Liver (tissue), 9 donors: ENCODE measurements around the gene WNK4. TPM values are rescaled to one million over a fixed set of nuclear protein-coding genes. Genes with fewer than 3 reads are reported as not detected.

Experiments used
- DNase-seq: peaks from one replicate; pipeline ENCODE4 v3.0.0-alpha.2; 2017; ENCODE audit warnings: low spot score
- H3K27ac ChIP-seq, 2 donors: one replicate each; pipeline ENCODE4 v1.7.0; 2013; ENCODE audit warnings: inconsistent platforms in 2 of 2, low read length in 2 of 2, control low read depth in 1 of 2, low read depth in 1 of 2, mild to moderate bottlenecking in 1 of 2
- H3K27me3 ChIP-seq, 4 donors: one replicate each; pipeline versions ENCODE4 v1.6.1 to v1.7.0; 2013; ENCODE audit warnings: low read length in 3 of 4, inconsistent platforms in 1 of 4, mild to moderate bottlenecking in 1 of 4, moderate library complexity in 1 of 4; ENCODE audit not compliant: control insufficient read depth in 4 of 4, insufficient read depth in 4 of 4
- H3K36me3 ChIP-seq, 4 donors: one replicate each; pipeline versions ENCODE4 v1.6.1 to v1.7.0; 2013; ENCODE audit warnings: low read length in 3 of 4, mild to moderate bottlenecking in 3 of 4, low read depth in 1 of 4, moderate library complexity in 1 of 4; ENCODE audit not compliant: control insufficient read depth in 4 of 4, insufficient read depth in 3 of 4
- H3K4me1 ChIP-seq, 4 donors: one replicate each; pipeline versions ENCODE4 v1.6.1 to v1.7.0; 2013; ENCODE audit warnings: low read length in 3 of 4, mild to moderate bottlenecking in 3 of 4, moderate library complexity in 1 of 4; ENCODE audit not compliant: control insufficient read depth in 4 of 4, insufficient read depth in 4 of 4
- H3K4me3 ChIP-seq, 3 donors: one replicate each; pipeline versions ENCODE4 v1.6.1 to v1.7.0; 2013; ENCODE audit warnings: low read length in 3 of 3, control low read depth in 1 of 3, low read depth in 1 of 3, mild to moderate bottlenecking in 1 of 3
- H3K9ac ChIP-seq, 2 donors: one replicate each; pipeline ENCODE4 v1.7.0; 2013; ENCODE audit warnings: low read length in 2 of 2, mild to moderate bottlenecking in 2 of 2, moderate library complexity in 2 of 2, control low read depth in 1 of 2, low read depth in 1 of 2
- H3K9me3 ChIP-seq, 4 donors: one replicate each; pipeline versions ENCODE4 v1.6.1 to v1.7.0; 2013; ENCODE audit warnings: low read length in 3 of 4; ENCODE audit not compliant: control insufficient read depth in 4 of 4
- EGR1 ChIP-seq, 2 donors: IDR thresholded peaks; 2 replicates each; pipeline ENCODE4 v1.6.1; 2016 to 2018; ENCODE audit warnings: antibody characterized with exemption in 2 of 2, low read depth in 2 of 2
- FOXA1 ChIP-seq: IDR thresholded peaks from 2 replicates; pipeline ENCODE4 v1.6.1; 2016; ENCODE audit warnings: antibody characterized with exemption
- FOXA2 ChIP-seq: IDR thresholded peaks from 2 replicates; pipeline ENCODE4 v1.6.1; 2016; ENCODE audit warnings: antibody characterized with exemption
- HNF4A ChIP-seq, 2 donors: conservative IDR thresholded peaks; 2 replicates each; pipeline ENCODE4 v1.6.1; 2016; ENCODE audit warnings: antibody characterized with exemption in 2 of 2, mild to moderate bottlenecking in 2 of 2
- RXRA ChIP-seq, 2 donors: IDR thresholded peaks; 2 replicates each; pipeline ENCODE4 v1.6.1; 2017 to 2018; ENCODE audit warnings: antibody characterized with exemption in 2 of 2, mild to moderate bottlenecking in 1 of 2
- TAF1 ChIP-seq: conservative IDR thresholded peaks from 2 replicates; pipeline ENCODE4 v1.6.1; 2016; ENCODE audit warnings: antibody characterized with exemption, mild to moderate bottlenecking
- YY1 ChIP-seq: IDR thresholded peaks from 2 replicates; pipeline ENCODE4 v1.6.1; 2016; ENCODE audit warnings: antibody characterized with exemption, mild to moderate bottlenecking
- WGBS: extraction: QIAGEN DNeasy Blood & Tissue Kit; methylation state at CpG from one replicate; pipeline ENCODE4 v1.1.7; 2013; 5-methylcytosine and 5-hydroxymethylcytosine counted together
- polyA plus RNA-seq, 2 donors: library from polyadenylated mRNA; stranded (reverse) in 1 of 2; unstranded in 1 of 2; fragments of 200-250 nt in 1 of 2; fragments of >200 nt in 1 of 2; fragmentation: Nextera tagmentation in 1 of 2; extraction: Ambion mirVana in 1 of 2; gene quantifications; one replicate each; pipeline versions ENCODE4 v1.2.1 to v1.2.3, GENCODE V29; 2013 to 2015
- total RNA-seq, 2 donors: library from RNA; depleted of rRNA; stranded (reverse); fragments of >200 nt; gene quantifications; one replicate each; pipeline ENCODE4 v1.2.3, GENCODE V29; 2014
- TF ChIP-seq, protein P1 (sequence below): IDR thresholded peaks from 2 replicates; pipeline ENCODE4 v1.6.1; 2016; ENCODE audit warnings: antibody characterized with exemption
- TF ChIP-seq, protein P2 (sequence below): IDR thresholded peaks from 2 replicates; pipeline ENCODE4 v1.6.1; 2016; ENCODE audit warnings: antibody characterized with exemption, mild to moderate bottlenecking
- TF ChIP-seq, protein P3 (sequence below): IDR thresholded peaks from 2 replicates; pipeline ENCODE4 v1.6.1; 2016; ENCODE audit warnings: antibody characterized with exemption
- TF ChIP-seq, protein P4 (sequence below): IDR thresholded peaks from 2 replicates; pipeline ENCODE4 v1.6.1; 2016; ENCODE audit warnings: antibody characterized with exemption
- donor health status: healthy.
- donor health status: healthy.
- donor health status: healthy.
- donor health status: healthy.
- donor health status: healthy.

The WNK4 gene
- total and polyA plus RNA-seq, 4 donors = 0.33 to 7.5 (median 0.50) TPM

DNA sequence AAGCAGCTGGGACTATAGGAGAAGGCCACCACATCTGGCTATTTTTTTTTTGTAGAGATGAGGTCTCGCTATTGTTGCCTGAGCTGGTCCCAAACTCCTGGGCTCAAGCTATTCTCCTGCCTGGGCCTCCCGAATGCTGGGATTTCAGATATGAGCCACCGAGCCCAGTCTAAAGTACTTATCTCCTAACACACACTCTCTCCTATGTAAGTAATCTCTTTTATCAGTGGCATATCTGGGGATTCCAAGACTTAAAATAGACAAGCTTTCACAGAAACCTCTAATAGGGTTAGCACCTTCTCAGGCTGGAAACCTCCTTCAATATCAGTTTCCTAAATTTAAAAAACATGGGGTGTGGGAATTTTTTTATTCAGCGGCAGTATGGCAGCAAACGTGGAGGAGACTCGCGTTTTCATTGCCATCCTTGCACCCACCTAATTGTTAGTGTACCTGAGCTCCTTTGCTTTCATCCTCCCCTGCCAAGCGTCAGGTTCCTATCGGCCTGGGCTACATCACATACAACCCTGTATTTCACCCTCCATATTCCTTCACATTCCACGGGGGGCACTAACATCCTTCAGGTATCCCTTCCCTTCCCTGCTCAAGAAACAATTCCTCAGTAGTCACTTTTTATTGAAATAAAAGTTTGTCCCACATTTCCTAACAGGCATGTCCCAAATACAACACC is 36.7 kb upstream of the WNK4 start:
- Histone ChIP-seq H3K36me3 (no peaks in the 10 kb centered on the region), H3K27ac (peak overlapping the region; percentile 88 to 93), H3K27me3 (no peaks in the 10 kb centered on the region), H3K4me1 (peaks cover 6 to 28% (median 25%) of the 10 kb centered on the region in 4 donors), H3K4me3 (peak overlapping the region; percentile 68 to 91 (median 75)), H3K9ac (peak overlapping the region; percentile 60 to 82), H3K9me3 (no peaks in the 10 kb centered on the region)
- DNase-seq = no peak
- TF ChIP-seq FOXA1 = no peak
- 71% methylated on average over 10 of the region's 10 CpGs for WGBS

DNA sequence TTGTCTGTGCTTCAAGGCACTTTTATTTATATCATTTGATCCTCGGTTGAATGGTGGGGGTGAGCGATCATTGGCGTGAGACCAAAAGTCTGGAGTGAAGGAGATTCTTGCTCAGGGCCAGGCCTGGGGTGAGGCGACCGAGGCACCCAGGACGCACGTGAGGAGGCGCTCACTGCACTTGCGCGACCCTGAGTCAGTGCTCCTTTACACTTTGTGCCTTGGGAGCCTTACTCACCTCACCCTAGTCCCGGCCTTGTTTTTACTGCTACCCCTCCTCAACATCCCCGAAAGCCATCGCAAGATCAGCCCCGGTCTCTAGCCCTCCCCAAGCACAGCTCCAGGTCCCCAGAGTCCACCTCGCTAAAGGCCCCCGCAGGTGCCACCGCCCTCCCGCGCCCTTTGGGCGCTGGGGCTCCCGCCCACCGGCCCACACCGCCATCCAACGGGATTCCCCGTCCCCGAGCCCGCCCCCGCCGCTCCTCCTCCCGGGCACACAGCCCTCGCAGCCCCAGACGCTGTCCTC is 36.1 kb upstream of the WNK4 start:
- DNase-seq = no peak
- Histone ChIP-seq H3K9ac (peak overlapping the region; percentile 60 to 82), H3K27me3 (no peaks in the 10 kb centered on the region), H3K9me3 (no peaks in the 10 kb centered on the region), H3K27ac (peak overlapping the region; percentile 88 to 93), H3K4me3 (peak overlapping the region; percentile 68 to 91 (median 75)), H3K36me3 (no peaks in the 10 kb centered on the region), H3K4me1 (peaks cover 10 to 34% (median 31%) of the 10 kb centered on the region in 4 donors)
- under 1% methylated on average over 32 of the region's 32 CpGs for WGBS
- TF ChIP-seq RXRA (IDR thresholded peaks at IDR 0.05) (peak; percentile 43 to 68), FOXA2 (no peak), YY1 (peak; percentile 8), HNF4A (conservative IDR thresholded peaks at IDR 0.05) (peak; percentile 18 to 36), TAF1 (no peak), EGR1 (IDR thresholded peaks at IDR 0.05; ENCODE audit: low read depth in 2 of 2) (no peak)
- TF ChIP-seq, protein P1, sequence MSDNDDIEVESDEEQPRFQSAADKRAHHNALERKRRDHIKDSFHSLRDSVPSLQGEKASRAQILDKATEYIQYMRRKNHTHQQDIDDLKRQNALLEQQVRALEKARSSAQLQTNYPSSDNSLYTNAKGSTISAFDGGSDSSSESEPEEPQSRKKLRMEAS = no peak
- TF ChIP-seq, protein P2, sequence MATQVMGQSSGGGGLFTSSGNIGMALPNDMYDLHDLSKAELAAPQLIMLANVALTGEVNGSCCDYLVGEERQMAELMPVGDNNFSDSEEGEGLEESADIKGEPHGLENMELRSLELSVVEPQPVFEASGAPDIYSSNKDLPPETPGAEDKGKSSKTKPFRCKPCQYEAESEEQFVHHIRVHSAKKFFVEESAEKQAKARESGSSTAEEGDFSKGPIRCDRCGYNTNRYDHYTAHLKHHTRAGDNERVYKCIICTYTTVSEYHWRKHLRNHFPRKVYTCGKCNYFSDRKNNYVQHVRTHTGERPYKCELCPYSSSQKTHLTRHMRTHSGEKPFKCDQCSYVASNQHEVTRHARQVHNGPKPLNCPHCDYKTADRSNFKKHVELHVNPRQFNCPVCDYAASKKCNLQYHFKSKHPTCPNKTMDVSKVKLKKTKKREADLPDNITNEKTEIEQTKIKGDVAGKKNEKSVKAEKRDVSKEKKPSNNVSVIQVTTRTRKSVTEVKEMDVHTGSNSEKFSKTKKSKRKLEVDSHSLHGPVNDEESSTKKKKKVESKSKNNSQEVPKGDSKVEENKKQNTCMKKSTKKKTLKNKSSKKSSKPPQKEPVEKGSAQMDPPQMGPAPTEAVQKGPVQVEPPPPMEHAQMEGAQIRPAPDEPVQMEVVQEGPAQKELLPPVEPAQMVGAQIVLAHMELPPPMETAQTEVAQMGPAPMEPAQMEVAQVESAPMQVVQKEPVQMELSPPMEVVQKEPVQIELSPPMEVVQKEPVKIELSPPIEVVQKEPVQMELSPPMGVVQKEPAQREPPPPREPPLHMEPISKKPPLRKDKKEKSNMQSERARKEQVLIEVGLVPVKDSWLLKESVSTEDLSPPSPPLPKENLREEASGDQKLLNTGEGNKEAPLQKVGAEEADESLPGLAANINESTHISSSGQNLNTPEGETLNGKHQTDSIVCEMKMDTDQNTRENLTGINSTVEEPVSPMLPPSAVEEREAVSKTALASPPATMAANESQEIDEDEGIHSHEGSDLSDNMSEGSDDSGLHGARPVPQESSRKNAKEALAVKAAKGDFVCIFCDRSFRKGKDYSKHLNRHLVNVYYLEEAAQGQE = peak; percentile 21

DNA sequence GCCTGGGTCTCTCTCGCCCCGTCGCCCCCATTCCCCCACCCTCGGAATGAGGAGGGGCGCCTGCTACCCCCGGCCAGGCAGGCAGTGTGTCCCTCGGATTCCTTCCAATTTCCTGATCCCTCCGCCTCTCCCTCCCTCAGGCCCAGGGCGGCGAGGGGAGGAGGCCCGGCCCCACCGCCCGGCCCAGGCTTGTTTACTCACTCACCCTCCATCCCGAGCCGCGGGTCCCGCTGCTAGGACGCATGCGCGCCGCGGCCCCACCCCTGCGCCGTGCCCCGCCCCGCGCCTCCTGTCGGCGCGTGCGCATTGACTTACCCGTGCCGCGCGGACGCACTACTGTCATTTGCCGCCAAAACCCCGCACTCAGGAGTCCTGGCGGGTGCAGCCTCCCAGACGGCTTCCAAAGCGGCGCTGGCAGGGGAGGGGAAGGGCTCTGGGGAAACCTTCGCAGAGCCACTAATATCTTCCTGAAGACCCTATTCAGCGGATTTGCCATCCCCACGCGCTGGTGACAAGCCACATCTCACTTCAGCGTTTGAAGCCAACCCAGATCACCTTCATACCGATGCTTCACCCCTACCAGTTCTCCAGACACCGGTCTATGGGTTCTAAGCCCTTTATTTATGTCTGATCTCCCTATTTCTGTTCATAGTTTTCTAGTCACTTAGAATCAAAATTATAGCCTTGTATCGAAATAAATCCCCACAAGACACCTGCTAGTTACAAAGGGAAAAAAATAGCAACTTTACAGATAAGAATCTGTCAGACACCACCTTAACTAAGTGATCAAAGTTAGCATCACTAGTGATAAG is 35.4 kb upstream of the WNK4 start, which contains the start of gene EZH1:
EZH1 (minus strand) TSS at position 235 of the 812 bp plus-strand sequence. CDS start 16,099 bp downstream, outside the sequence.
- H3K36me3 ChIP-seq = no peaks in the 10 kb centered on the region
- no peaks in the 10 kb centered on the region for H3K27me3 ChIP-seq
- H3K4me1 ChIP-seq = peaks cover 12 to 41% (median 37%) of the 10 kb centered on the region in 4 donors
- 6% methylated on average over 50 of the region's 50 CpGs for WGBS
- DNase-seq = peak; percentile 93
- H3K9me3 ChIP-seq = no peaks in the 10 kb centered on the region
- peak within 1 kb of the TSS; percentile 88 to 93 for H3K27ac ChIP-seq
- peak within 1 kb of the TSS; percentile 60 to 82 for H3K9ac ChIP-seq
- H3K4me3 ChIP-seq = peak within 1 kb of the TSS; percentile 68 to 91 (median 75)
- peak; percentile 5 for TF ChIP-seq YY1
- no peak for TF ChIP-seq TAF1
- TF ChIP-seq, protein P3, sequence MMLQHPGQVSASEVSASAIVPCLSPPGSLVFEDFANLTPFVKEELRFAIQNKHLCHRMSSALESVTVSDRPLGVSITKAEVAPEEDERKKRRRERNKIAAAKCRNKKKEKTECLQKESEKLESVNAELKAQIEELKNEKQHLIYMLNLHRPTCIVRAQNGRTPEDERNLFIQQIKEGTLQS = no peak
- TF ChIP-seq, protein P2 = no peak
- TF ChIP-seq, protein P1 = peak; percentile 60
- TF ChIP-seq, protein P4, sequence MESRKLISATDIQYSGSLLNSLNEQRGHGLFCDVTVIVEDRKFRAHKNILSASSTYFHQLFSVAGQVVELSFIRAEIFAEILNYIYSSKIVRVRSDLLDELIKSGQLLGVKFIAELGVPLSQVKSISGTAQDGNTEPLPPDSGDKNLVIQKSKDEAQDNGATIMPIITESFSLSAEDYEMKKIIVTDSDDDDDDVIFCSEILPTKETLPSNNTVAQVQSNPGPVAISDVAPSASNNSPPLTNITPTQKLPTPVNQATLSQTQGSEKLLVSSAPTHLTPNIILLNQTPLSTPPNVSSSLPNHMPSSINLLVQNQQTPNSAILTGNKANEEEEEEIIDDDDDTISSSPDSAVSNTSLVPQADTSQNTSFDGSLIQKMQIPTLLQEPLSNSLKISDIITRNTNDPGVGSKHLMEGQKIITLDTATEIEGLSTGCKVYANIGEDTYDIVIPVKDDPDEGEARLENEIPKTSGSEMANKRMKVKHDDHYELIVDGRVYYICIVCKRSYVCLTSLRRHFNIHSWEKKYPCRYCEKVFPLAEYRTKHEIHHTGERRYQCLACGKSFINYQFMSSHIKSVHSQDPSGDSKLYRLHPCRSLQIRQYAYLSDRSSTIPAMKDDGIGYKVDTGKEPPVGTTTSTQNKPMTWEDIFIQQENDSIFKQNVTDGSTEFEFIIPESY = no peak
- TF ChIP-seq HNF4A (conservative IDR thresholded peaks at IDR 0.05) = no peak
